Measurements from ENCODE around the gene CDC25A.

Gene CDC25A

GRCh38 chr3:48184299-48184698, 3.9 kb downstream of the CDC25A start:
- H3K4me1 ChIP-seq = peaks cover 19% of the 10 kb centered on the region
- H3K9ac ChIP-seq = no peak overlapping the region
- H3K9me3 ChIP-seq = no peaks in the 10 kb centered on the region
- peaks cover 19% of the 10 kb centered on the region; the same call in 1 of the 2 replicates for H4K20me1 ChIP-seq
- H3K4me2 ChIP-seq = no peak overlapping the region
- TF ChIP-seq Cebpa-rat (IDR thresholded peaks at IDR 0.05) = no peak
- no peak overlapping the region for H3K4me3 ChIP-seq
- H3K36me3 ChIP-seq = peaks cover 70% of the 10 kb centered on the region
- H3K27ac ChIP-seq = no peak overlapping the region
- H3K27me3 ChIP-seq = no peaks in the 10 kb centered on the region

- Histone ChIP-seq H3K36me3 (peaks cover 100% of the 10 kb centered on the region), H3K4me3 (no peak overlapping the region), H3K27ac (no peak overlapping the region), H3K9me3 (no peaks in the 10 kb centered on the region), H3K9ac (no peak overlapping the region), H3K4me2 (no peak overlapping the region), H3K27me3 (no peaks in the 10 kb centered on the region), H3K4me1 (peaks cover 5% of the 10 kb centered on the region; the same call in 1 of the 2 replicates), H4K20me1 (peaks cover 19% of the 10 kb centered on the region; the same call in 1 of the 2 replicates)
- no peak for TF ChIP-seq Cebpa-rat (IDR thresholded peaks at IDR 0.05)
These were observed 7.5 kb downstream of the CDC25A start for GRCh38 chr3:48180531-48181253.

- Histone ChIP-seq H3K27me3 (no peaks in the 10 kb centered on the region), H3K4me1 (no peaks in the 10 kb centered on the region), H3K27ac (no peak overlapping the region), H3K4me3 (no peak overlapping the region), H3K36me3 (peaks cover 100% of the 10 kb centered on the region), H3K9me3 (no peaks in the 10 kb centered on the region), H3K4me2 (no peak overlapping the region), H4K20me1 (peaks cover 19% of the 10 kb centered on the region; the same call in 1 of the 2 replicates), H3K9ac (no peak overlapping the region)
- TF ChIP-seq Cebpa-rat (IDR thresholded peaks at IDR 0.05) = no peak
These were observed 8.2 kb downstream of the CDC25A start for GRCh38 chr3:48180021-48180420.

GRCh38 chr3:48178072-48178471, 10.1 kb downstream of the CDC25A start:
- no peak overlapping the region for H3K4me2 ChIP-seq
- no peaks in the 10 kb centered on the region for H3K9me3 ChIP-seq
- no peaks in the 10 kb centered on the region for H3K4me1 ChIP-seq
- H3K27me3 ChIP-seq = no peaks in the 10 kb centered on the region
- no peak overlapping the region for H3K27ac ChIP-seq
- peaks cover 100% of the 10 kb centered on the region for H3K36me3 ChIP-seq
- TF ChIP-seq Cebpa-rat (IDR thresholded peaks at IDR 0.05) = no peak
- H3K9ac ChIP-seq = no peak overlapping the region
- H4K20me1 ChIP-seq = peaks cover 34% of the 10 kb centered on the region; the same call in 1 of the 2 replicates
- no peak overlapping the region for H3K4me3 ChIP-seq

GRCh38 chr3:48157950-48158376, 30.3 kb downstream of the CDC25A start:
- Histone ChIP-seq H3K4me1 (no peaks in the 10 kb centered on the region), H3K9ac (no peak overlapping the region), H3K4me3 (no peak overlapping the region), H3K9me3 (no peaks in the 10 kb centered on the region), H3K27me3 (no peaks in the 10 kb centered on the region), H4K20me1 (peaks cover 5% of the 10 kb centered on the region; the same call in 1 of the 2 replicates), H3K4me2 (no peak overlapping the region), H3K36me3 (peaks cover 72% of the 10 kb centered on the region), H3K27ac (no peak overlapping the region)
- no peak for TF ChIP-seq Cebpa-rat (IDR thresholded peaks at IDR 0.05)

GRCh38 chr3:48157202-48157840, 30.9 kb downstream of the CDC25A start:
- TF ChIP-seq Cebpa-rat (IDR thresholded peaks at IDR 0.05) = no peak
- Histone ChIP-seq H3K4me2 (no peak overlapping the region), H3K9ac (no peak overlapping the region), H3K36me3 (peaks cover 65% of the 10 kb centered on the region), H4K20me1 (peaks cover 5% of the 10 kb centered on the region; the same call in 1 of the 2 replicates), H3K4me3 (no peak overlapping the region), H3K27me3 (no peaks in the 10 kb centered on the region), H3K4me1 (peaks cover under 1% of the 10 kb centered on the region; the same call in 1 of the 2 replicates), H3K9me3 (no peaks in the 10 kb centered on the region), H3K27ac (no peak overlapping the region)

- H4K20me1 ChIP-seq = peaks cover 5% of the 10 kb centered on the region; the same call in 1 of the 2 replicates
- H3K27ac ChIP-seq = no peak overlapping the region
- no peak overlapping the region for H3K9ac ChIP-seq
- H3K4me1 ChIP-seq = peaks cover 12% of the 10 kb centered on the region
- H3K27me3 ChIP-seq = no peaks in the 10 kb centered on the region
- H3K36me3 ChIP-seq = peaks cover 54% of the 10 kb centered on the region
- no peak overlapping the region for H3K4me2 ChIP-seq
- H3K9me3 ChIP-seq = no peaks in the 10 kb centered on the region
- TF ChIP-seq Cebpa-rat (IDR thresholded peaks at IDR 0.05) = no peak
- no peak overlapping the region for H3K4me3 ChIP-seq
These were observed 32.1 kb downstream of the CDC25A start for GRCh38 chr3:48156163-48156562.

GRCh38 chr3:48155122-48155521, 33.1 kb downstream of the CDC25A start:
- no peaks in the 10 kb centered on the region for H3K27me3 ChIP-seq
- no peak overlapping the region for H3K27ac ChIP-seq
- no peak overlapping the region for H3K4me2 ChIP-seq
- H3K36me3 ChIP-seq = peaks cover 43% of the 10 kb centered on the region
- TF ChIP-seq Cebpa-rat (IDR thresholded peaks at IDR 0.05) = no peak
- no peak overlapping the region for H3K4me3 ChIP-seq
- peaks cover 5% of the 10 kb centered on the region; the same call in 1 of the 2 replicates for H4K20me1 ChIP-seq
- no peaks in the 10 kb centered on the region for H3K9me3 ChIP-seq
- peaks cover 14% of the 10 kb centered on the region for H3K4me1 ChIP-seq
- H3K9ac ChIP-seq = no peak overlapping the region

GRCh38 chr3:48151807-48152427, 36.3 kb downstream of the CDC25A start:
- peaks cover 11% of the 10 kb centered on the region for H3K36me3 ChIP-seq
- H3K4me1 ChIP-seq = peaks cover 14% of the 10 kb centered on the region
- H3K27ac ChIP-seq = no peak overlapping the region
- TF ChIP-seq Cebpa-rat (IDR thresholded peaks at IDR 0.05) = no peak
- no peak overlapping the region for H3K4me3 ChIP-seq
- H3K4me2 ChIP-seq = no peak overlapping the region
- H3K9ac ChIP-seq = 0 out of 2 replicates have a peak overlapping the region, but pooled peaks have one; percentile 27
- no peaks in the 10 kb centered on the region for H4K20me1 ChIP-seq
- no peaks in the 10 kb centered on the region for H3K9me3 ChIP-seq
- H3K27me3 ChIP-seq = no peaks in the 10 kb centered on the region
